ENCODE results near the gene IGFALS.

GRCh38 chr16:1822801-1823200 is 29.3 kb upstream of the IGFALS start:
- TF ChIP-seq CTCF (IDR thresholded peaks at IDR 0.05; ENCODE audit: borderline replicate concordance, extremely low read depth, low read length, poor library complexity, severe bottlenecking) = no peak
- no peak for TF ChIP-seq EZH2 (IDR thresholded peaks at IDR 0.05; ENCODE audit: borderline replicate concordance, low read depth, low read length, severe bottlenecking)
